ENCODE results near the gene OSCAR.

The OSCAR gene

DNA sequence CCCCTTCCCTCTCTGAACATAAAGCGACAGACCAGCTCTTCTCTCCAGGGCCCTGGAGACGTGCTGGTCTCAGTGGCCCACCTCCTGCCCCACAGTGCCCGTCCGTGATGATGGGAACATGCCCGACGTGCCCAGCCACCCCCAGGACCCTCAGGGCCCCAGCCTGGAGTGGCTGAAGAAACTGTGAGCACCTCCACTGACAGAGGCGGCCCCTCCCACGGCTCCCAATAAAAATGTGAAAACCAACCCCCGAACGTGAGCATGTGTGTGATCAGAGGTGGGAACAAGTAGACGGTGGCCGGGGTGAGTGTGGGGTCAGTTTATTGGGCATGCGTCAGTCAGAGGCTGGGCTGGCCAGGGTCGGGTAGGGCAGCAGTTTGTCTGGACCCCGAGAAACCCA, 6.1 kb upstream of the OSCAR start:
- Histone ChIP-seq H3K23ac (ENCODE audit: low read length in 2 of 2) (no peak overlapping the region), H3K18ac (ENCODE audit: low read depth in 1 of 2, low read length in 2 of 2) (no peak overlapping the region), H3K4me1 (ENCODE audit: control insufficient read depth, insufficient read depth, low read depth, low read length) (peaks cover 7% of the 10 kb centered on the region), H2BK5ac (ENCODE audit: low read depth, low read length, poor library complexity, severe bottlenecking) (no peak overlapping the region), H2AFZ (ENCODE audit: low read depth, low read length) (no peak overlapping the region), H4K91ac (ENCODE audit: low read length) (no peak overlapping the region), H3K14ac (ENCODE audit: low read length in 2 of 2) (no peak overlapping the region), H2BK15ac (ENCODE audit: low read depth, poor library complexity, severe bottlenecking) (no peak overlapping the region), H3K4ac (ENCODE audit: low read depth in 1 of 2, low read length in 2 of 2) (no peak overlapping the region), H3K9ac (ENCODE audit: low read length) (no peak overlapping the region), H2AK5ac (ENCODE audit: low read length, severe bottlenecking) (no peak overlapping the region), H2BK120ac (ENCODE audit: low read depth, low read length) (no peak overlapping the region), H3K4me3 (ENCODE audit: insufficient read depth in 1 of 2, low read depth in 1 of 2, low read length in 2 of 2) (no peak overlapping the region), H3K4me2 (ENCODE audit: low read length, poor library complexity, severe bottlenecking) (no peak overlapping the region), H3K27ac (ENCODE audit: low read length, poor library complexity, severe bottlenecking) (no peak overlapping the region), H4K8ac (ENCODE audit: low read length) (no peak overlapping the region), H3K79me1 (replicated peaks; ENCODE audit: low read length, poor library complexity, severe bottlenecking) (peaks cover 34% of the 10 kb centered on the region), H2BK12ac (ENCODE audit: low read length in 2 of 2) (no peak overlapping the region), H3K36me3 (ENCODE audit: control insufficient read depth in 1 of 2, insufficient read depth in 2 of 2, low read depth in 1 of 2, low read length in 2 of 2) (peaks cover 57 to 61% of the 10 kb centered on the region in 2 experiments), H3K27me3 (ENCODE audit: control insufficient read depth in 1 of 2, insufficient read depth in 1 of 2, low read length in 2 of 2) (no peaks in the 10 kb centered on the region), H3K9me3 (ENCODE audit: control insufficient read depth, low read length) (no peaks in the 10 kb centered on the region)
- DNase-seq, result no peak
- WGBS, result 90% methylated on average over 15 of the region's 15 CpGs

GRCh38 chr19:54105796-54106195, 5.2 kb upstream of the OSCAR start:
- Histone ChIP-seq H3K4ac (ENCODE audit: low read depth in 1 of 2, low read length in 2 of 2) (no peak overlapping the region), H3K4me2 (ENCODE audit: low read length, poor library complexity, severe bottlenecking) (no peak overlapping the region), H3K18ac (ENCODE audit: low read depth in 1 of 2, low read length in 2 of 2) (no peak overlapping the region), H3K14ac (ENCODE audit: low read length in 2 of 2) (no peak overlapping the region), H2AK5ac (ENCODE audit: low read length, severe bottlenecking) (no peak overlapping the region), H2BK120ac (ENCODE audit: low read depth, low read length) (no peak overlapping the region), H3K27me3 (ENCODE audit: control insufficient read depth in 1 of 2, insufficient read depth in 1 of 2, low read length in 2 of 2) (no peaks in the 10 kb centered on the region), H3K4me1 (ENCODE audit: control insufficient read depth, insufficient read depth, low read depth, low read length) (peaks cover 7% of the 10 kb centered on the region), H3K4me3 (ENCODE audit: insufficient read depth in 1 of 2, low read depth in 1 of 2, low read length in 2 of 2) (no peak overlapping the region), H2BK15ac (ENCODE audit: low read depth, poor library complexity, severe bottlenecking) (no peak overlapping the region), H2BK12ac (ENCODE audit: low read length in 2 of 2) (no peak overlapping the region), H3K9me3 (ENCODE audit: control insufficient read depth, low read length) (no peaks in the 10 kb centered on the region), H3K36me3 (ENCODE audit: control insufficient read depth in 1 of 2, insufficient read depth in 2 of 2, low read depth in 1 of 2, low read length in 2 of 2) (peaks cover 54 to 56% of the 10 kb centered on the region in 2 experiments), H2AFZ (ENCODE audit: low read depth, low read length) (no peak overlapping the region), H2BK5ac (ENCODE audit: low read depth, low read length, poor library complexity, severe bottlenecking) (no peak overlapping the region), H3K9ac (ENCODE audit: low read length) (no peak overlapping the region), H3K23ac (ENCODE audit: low read length in 2 of 2) (no peak overlapping the region), H4K91ac (ENCODE audit: low read length) (no peak overlapping the region), H4K8ac (ENCODE audit: low read length) (no peak overlapping the region), H3K27ac (ENCODE audit: low read length, poor library complexity, severe bottlenecking) (no peak overlapping the region), H3K79me1 (replicated peaks; ENCODE audit: low read length, poor library complexity, severe bottlenecking) (peaks cover 34% of the 10 kb centered on the region)
- no peak for DNase-seq
- 95% methylated on average over 10 of the region's 10 CpGs for WGBS

- peaks cover 47 to 50% of the 10 kb centered on the region in 2 experiments for H3K36me3 ChIP-seq (ENCODE audit: control insufficient read depth in 1 of 2, insufficient read depth in 2 of 2, low read depth in 1 of 2, low read length in 2 of 2)
- H3K4me2 ChIP-seq (ENCODE audit: low read length, poor library complexity, severe bottlenecking), result no peak overlapping the region
- WGBS, result 95% methylated on average over 9 of the region's 11 CpGs
- no peak overlapping the region for H2BK5ac ChIP-seq (ENCODE audit: low read depth, low read length, poor library complexity, severe bottlenecking)
- H2BK15ac ChIP-seq (ENCODE audit: low read depth, poor library complexity, severe bottlenecking), result no peak overlapping the region
- H3K18ac ChIP-seq (ENCODE audit: low read depth in 1 of 2, low read length in 2 of 2), result no peak overlapping the region
- H4K91ac ChIP-seq (ENCODE audit: low read length), result no peak overlapping the region
- no peak overlapping the region for H3K9ac ChIP-seq (ENCODE audit: low read length)
- no peak overlapping the region for H3K4me3 ChIP-seq (ENCODE audit: insufficient read depth in 1 of 2, low read depth in 1 of 2, low read length in 2 of 2)
- H3K23ac ChIP-seq (ENCODE audit: low read length in 2 of 2), result no peak overlapping the region
- H3K14ac ChIP-seq (ENCODE audit: low read length in 2 of 2), result no peak overlapping the region
- H3K9me3 ChIP-seq (ENCODE audit: control insufficient read depth, low read length), result no peaks in the 10 kb centered on the region
- H3K4ac ChIP-seq (ENCODE audit: low read depth in 1 of 2, low read length in 2 of 2), result no peak overlapping the region
- DNase-seq, result no peak
- H3K27me3 ChIP-seq (ENCODE audit: control insufficient read depth in 1 of 2, insufficient read depth in 1 of 2, low read length in 2 of 2), result no peaks in the 10 kb centered on the region
- H3K79me1 ChIP-seq (replicated peaks; ENCODE audit: low read length, poor library complexity, severe bottlenecking), result peaks cover 34% of the 10 kb centered on the region
- H2BK120ac ChIP-seq (ENCODE audit: low read depth, low read length), result no peak overlapping the region
- H4K8ac ChIP-seq (ENCODE audit: low read length), result no peak overlapping the region
- H2AFZ ChIP-seq (ENCODE audit: low read depth, low read length), result no peak overlapping the region
- H2BK12ac ChIP-seq (ENCODE audit: low read length in 2 of 2), result no peak overlapping the region
- no peak overlapping the region for H3K27ac ChIP-seq (ENCODE audit: low read length, poor library complexity, severe bottlenecking)
- H2AK5ac ChIP-seq (ENCODE audit: low read length, severe bottlenecking), result no peak overlapping the region
- H3K4me1 ChIP-seq (ENCODE audit: control insufficient read depth, insufficient read depth, low read depth, low read length), result peaks cover 7% of the 10 kb centered on the region
Observed at GRCh38 chr19:54104998-54105715, 4.6 kb upstream of the OSCAR start.

DNA sequence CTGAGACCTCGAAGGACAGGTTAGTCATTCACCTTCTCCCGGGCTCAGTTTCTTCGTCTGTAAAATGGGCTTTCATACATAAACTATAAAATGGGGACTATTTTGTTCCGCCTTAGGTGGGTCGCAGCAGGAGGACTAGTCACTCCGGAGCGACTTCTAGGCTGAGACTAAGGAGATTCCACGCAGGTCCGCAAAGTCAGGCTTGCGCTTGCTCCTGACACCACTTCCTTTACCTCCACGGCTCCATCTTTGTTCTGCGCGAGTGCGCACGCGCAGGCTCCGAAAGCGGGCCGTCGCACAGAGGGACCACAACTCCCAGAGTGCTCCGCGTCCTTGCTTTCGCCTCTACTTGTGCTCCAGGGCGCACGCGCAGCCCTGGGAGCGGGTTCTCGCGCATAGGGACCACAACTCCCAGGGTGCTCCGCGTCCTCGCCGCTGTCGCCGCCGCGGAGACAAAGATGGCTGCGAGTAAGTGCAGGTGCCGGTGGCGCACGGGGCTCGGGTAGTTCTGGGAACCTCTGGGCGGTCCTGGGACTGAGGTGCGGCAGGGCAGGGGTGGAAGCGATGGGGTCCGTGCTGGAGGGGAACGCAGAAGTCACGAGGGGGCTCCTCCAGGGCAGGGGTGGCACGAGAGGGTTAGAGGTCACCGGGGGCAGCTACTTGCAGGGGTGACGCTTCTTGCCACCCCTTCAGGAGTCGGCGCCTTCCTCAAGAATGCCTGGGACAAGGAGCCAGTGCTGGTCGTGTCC, 2.0 kb upstream of the OSCAR start, which contains the start of gene NDUFA3:
NDUFA3 (plus strand) TSS at position 435 of the 749 bp plus-strand sequence; CDS start at position 459, 24 bp downstream.
- Histone ChIP-seq H2AFZ (ENCODE audit: low read depth, low read length) (peak within 1 kb of the TSS; percentile 55), H2BK15ac (ENCODE audit: low read depth, poor library complexity, severe bottlenecking) (peak within 1 kb of the TSS; percentile 23), H3K27ac (ENCODE audit: low read length, poor library complexity, severe bottlenecking) (no peak within 1 kb of the TSS), H2BK120ac (ENCODE audit: low read depth, low read length) (no peak within 1 kb of the TSS), H3K4ac (ENCODE audit: low read depth in 1 of 2, low read length in 2 of 2) (peak within 1 kb of the TSS; percentile 80 to 94), H2BK5ac (ENCODE audit: low read depth, low read length, poor library complexity, severe bottlenecking) (no peak within 1 kb of the TSS), H3K9ac (ENCODE audit: low read length) (peak within 1 kb of the TSS; percentile 90), H2AK5ac (ENCODE audit: low read length, severe bottlenecking) (no peak within 1 kb of the TSS), H3K79me1 (replicated peaks; ENCODE audit: low read length, poor library complexity, severe bottlenecking) (peaks cover 17% of the 10 kb centered on the region), H4K8ac (ENCODE audit: low read length) (peak within 1 kb of the TSS; percentile 49), H3K4me3 (ENCODE audit: insufficient read depth in 1 of 2, low read depth in 1 of 2, low read length in 2 of 2) (peak within 1 kb of the TSS; percentile 84 to 97), H3K36me3 (ENCODE audit: control insufficient read depth in 1 of 2, insufficient read depth in 2 of 2, low read depth in 1 of 2, low read length in 2 of 2) (peaks cover 23 to 24% of the 10 kb centered on the region in 2 experiments), H2BK12ac (ENCODE audit: low read length in 2 of 2) (peak within 1 kb of the TSS in 1 of 2 experiments; percentile 33), H3K14ac (ENCODE audit: low read length in 2 of 2) (peak within 1 kb of the TSS in 1 of 2 experiments; percentile 95), H4K91ac (ENCODE audit: low read length) (peak within 1 kb of the TSS; percentile 6), H3K18ac (ENCODE audit: low read depth in 1 of 2, low read length in 2 of 2) (peak within 1 kb of the TSS; percentile 16 to 90), H3K4me2 (ENCODE audit: low read length, poor library complexity, severe bottlenecking) (peak within 1 kb of the TSS; percentile 83), H3K27me3 (ENCODE audit: control insufficient read depth in 1 of 2, insufficient read depth in 1 of 2, low read length in 2 of 2) (no peaks in the 10 kb centered on the region), H3K4me1 (ENCODE audit: control insufficient read depth, insufficient read depth, low read depth, low read length) (peaks cover 6% of the 10 kb centered on the region), H3K9me3 (ENCODE audit: control insufficient read depth, low read length) (no peaks in the 10 kb centered on the region), H3K23ac (ENCODE audit: low read length in 2 of 2) (peak within 1 kb of the TSS in 1 of 2 experiments; percentile 85)
- WGBS, result 6% methylated on average over 49 of the region's 54 CpGs
- peak; percentile 98 for DNase-seq

Measured in mesenchymal stem cell (in vitro differentiated cells and primary cell).